ENCODE measurements around the gene PSMA7.

- no peak for TF ChIP-seq CTCF (conservative IDR thresholded peaks at IDR 0.05)
- no peak for TF ChIP-seq ZFX (IDR thresholded peaks at IDR 0.05)
These were observed 10.8 kb downstream of the PSMA7 start for GRCh38 chr20:62132421-62132820.
